A673 (cell line): ENCODE measurements around the gene NDUFAF3.

ENCODE experiments used
- EZH2 ChIP-seq: fragments of 200-600 bp; sonication (generic); IDR thresholded peaks from 2 replicates; pipeline ENCODE4 v1.6.1; 2017; ENCODE audit warnings: borderline replicate concordance, low read depth, mild to moderate bottlenecking, mixed read lengths, antibody characterized with exemption, low read length; ENCODE audit not compliant: poor library complexity, severe bottlenecking
- TF ChIP-seq, protein P1 (sequence below): fragments of 300-800, 200-600 bp; sonication (generic); conservative IDR thresholded peaks from 2 replicates; pipeline ENCODE4 v1.5.1; 2017; ENCODE audit warnings: low read depth, mild to moderate bottlenecking, antibody characterized with exemption, low read length, moderate library complexity, mixed read lengths

- TF ChIP-seq, protein P1, sequence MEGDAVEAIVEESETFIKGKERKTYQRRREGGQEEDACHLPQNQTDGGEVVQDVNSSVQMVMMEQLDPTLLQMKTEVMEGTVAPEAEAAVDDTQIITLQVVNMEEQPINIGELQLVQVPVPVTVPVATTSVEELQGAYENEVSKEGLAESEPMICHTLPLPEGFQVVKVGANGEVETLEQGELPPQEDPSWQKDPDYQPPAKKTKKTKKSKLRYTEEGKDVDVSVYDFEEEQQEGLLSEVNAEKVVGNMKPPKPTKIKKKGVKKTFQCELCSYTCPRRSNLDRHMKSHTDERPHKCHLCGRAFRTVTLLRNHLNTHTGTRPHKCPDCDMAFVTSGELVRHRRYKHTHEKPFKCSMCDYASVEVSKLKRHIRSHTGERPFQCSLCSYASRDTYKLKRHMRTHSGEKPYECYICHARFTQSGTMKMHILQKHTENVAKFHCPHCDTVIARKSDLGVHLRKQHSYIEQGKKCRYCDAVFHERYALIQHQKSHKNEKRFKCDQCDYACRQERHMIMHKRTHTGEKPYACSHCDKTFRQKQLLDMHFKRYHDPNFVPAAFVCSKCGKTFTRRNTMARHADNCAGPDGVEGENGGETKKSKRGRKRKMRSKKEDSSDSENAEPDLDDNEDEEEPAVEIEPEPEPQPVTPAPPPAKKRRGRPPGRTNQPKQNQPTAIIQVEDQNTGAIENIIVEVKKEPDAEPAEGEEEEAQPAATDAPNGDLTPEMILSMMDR = no peak
- no peak for TF ChIP-seq EZH2
Observed at GRCh38 chr3:49022688-49023171, 809 bp downstream of the NDUFAF3 start.
